GM12891 (cell line): Measurements from ENCODE around the gene TLCD2.
"Not testable (repeated sequence)": the region's sequence is repeated elsewhere in the genome, so short reads cannot be mapped to it uniquely, and the experiment has no call there.

ENCODE experiments used
- POLR2A ChIP-seq: IDR thresholded peaks from 2 replicates; pipeline ENCODE4 v1.6.1; 2011; ENCODE audit warnings: low read depth, low read length, control low read depth
- SPI1 ChIP-seq: IDR thresholded peaks from 2 replicates; pipeline ENCODE4 v1.6.1; 2011; ENCODE audit warnings: low read depth, low read length, control low read depth
- TAF1 ChIP-seq: IDR thresholded peaks from 2 replicates; pipeline ENCODE4 v1.6.1; 2011; ENCODE audit warnings: low read depth, low read length, control low read depth

GRCh38 chr17:1652794-1653193 lies 57.4 kb downstream of the TLCD2 start:
- TF ChIP-seq POLR2A, TAF1, SPI1: not testable (repeated sequence)
